ENCODE measurements around the gene MST1R. TPM values are rescaled to one million over a fixed set of nuclear protein-coding genes. Genes with fewer than 3 reads are reported as not detected.
A peak's percentile ranks its signal among the peaks of the same experiment; 100 is the strongest.

MST1R gene
- total and polyA plus RNA-seq, 9 of the 15 experiments (the other 6 are each of a cell fraction or from before 2014, with no cell fraction given), result 1.3 to 10.0 (median 3.8) TPM

- peak in 1 of 2 experiments; percentile 22 for TF ChIP-seq E2F6 (IDR thresholded peaks at IDR 0.05; ENCODE audit: borderline replicate concordance in 1 of 2, extremely low read depth in 1 of 2, insufficient read depth in 1 of 2, insufficient read length in 1 of 2, low read depth in 1 of 2, low read length in 1 of 2, poor library complexity in 1 of 2, severe bottlenecking in 1 of 2)
- no peak for TF ChIP-seq HOXB6 (CRISPR knock-in tag; IDR thresholded peaks at IDR 0.05; ENCODE audit: borderline replicate concordance)
- peak; percentile 50 for TF ChIP-seq RBBP5 (IDR thresholded peaks at IDR 0.05; ENCODE audit: borderline replicate concordance, insufficient read depth, low read length, poor library complexity, severe bottlenecking)
- TF ChIP-seq SAFB2 (IDR thresholded peaks at IDR 0.05; ENCODE audit: borderline replicate concordance, low read depth, low read length, severe bottlenecking), result no peak
- TF ChIP-seq POLR2H (tag; IDR thresholded peaks at IDR 0.05; ENCODE audit: low read depth), result 0 out of 2 replicates have a peak, but pooled peaks have one; percentile 23
- TF ChIP-seq MTA3 (IDR thresholded peaks at IDR 0.05; ENCODE audit: borderline replicate concordance), result no peak
- no peak for TF ChIP-seq PHF20 (IDR thresholded peaks at IDR 0.05; ENCODE audit: partially characterized antibody)
- TF ChIP-seq CREM (IDR thresholded peaks at IDR 0.05; ENCODE audit: low read depth), result peak; percentile 39; the same call in 1 of the 2 replicates
- TF ChIP-seq FOXJ2 (tag; IDR thresholded peaks at IDR 0.05), result peak; percentile 34; the same call in 1 of the 2 replicates
- no peak for TF ChIP-seq XRCC3 (IDR thresholded peaks at IDR 0.05)
- no peak for TF ChIP-seq ZNF217 (CRISPR knock-in tag; IDR thresholded peaks at IDR 0.05)
- peak; percentile 38 for TF ChIP-seq TAF1 (IDR thresholded peaks at IDR 0.05; ENCODE audit: control insufficient read depth, extremely low read depth, insufficient read depth, low read length, severe bottlenecking)
- peak; percentile 77 for TF ChIP-seq ZEB2 (IDR thresholded peaks at IDR 0.05)
- TF ChIP-seq POLR2B (IDR thresholded peaks at IDR 0.05; ENCODE audit: low read depth, partially characterized antibody), result peak; percentile 63
- no peak for TF ChIP-seq BRF2 (IDR thresholded peaks at IDR 0.05; ENCODE audit: borderline replicate concordance, insufficient read depth, insufficient read length)
- peak; percentile 59 for TF ChIP-seq CCNT2 (IDR thresholded peaks at IDR 0.05; ENCODE audit: borderline replicate concordance, extremely low read depth, insufficient read length, low read depth, low read length)
- TF ChIP-seq ZNF395 (CRISPR knock-in tag; IDR thresholded peaks at IDR 0.05), result peak; percentile 75; the same call in 1 of the 2 replicates
- TF ChIP-seq KDM1A (IDR thresholded peaks at IDR 0.05), result no peak
- TF ChIP-seq ZNF277 (CRISPR knock-in tag; IDR thresholded peaks at IDR 0.05; ENCODE audit: borderline replicate concordance), result no peak
- no peak for TF ChIP-seq MAFK (IDR thresholded peaks at IDR 0.05; ENCODE audit: low read length)
- TF ChIP-seq MCM3 (IDR thresholded peaks at IDR 0.05), result no peak
Measured at GRCh38 chr3:49929291-49930167, 25.9 kb upstream of the MST1R start, which contains the start of gene MON1A (continued).
